T-helper 22 cell (primary cell): Measurements from ENCODE around the gene ARID1B.

ENCODE experiments used
- DNase-seq: peaks from one replicate; pipeline ENCODE4 v3.0.0-alpha.2; 2020; ENCODE audit warnings: low read depth

ARID1B gene

DNA sequence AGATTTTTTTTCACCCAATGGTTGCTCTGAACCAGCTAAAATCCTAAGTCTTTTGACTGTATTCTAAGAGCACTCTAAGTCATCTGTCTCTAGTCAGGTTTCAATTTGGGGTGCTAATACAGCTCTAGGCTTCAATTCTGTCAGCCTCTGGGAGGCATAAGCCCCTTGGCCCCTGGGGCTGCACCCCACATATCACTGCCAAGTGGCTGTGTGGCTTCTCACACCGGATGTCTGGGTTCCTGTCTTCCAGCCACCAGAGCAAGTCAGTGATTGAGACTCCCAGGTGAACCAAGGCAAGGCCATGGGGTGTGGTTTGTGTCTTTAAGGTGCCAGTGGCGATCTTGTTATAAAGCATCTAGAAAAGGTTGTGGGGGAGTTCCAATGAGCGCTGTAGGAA is 409.6 kb downstream of the ARID1B start:
- DNase-seq: no peak

DNA sequence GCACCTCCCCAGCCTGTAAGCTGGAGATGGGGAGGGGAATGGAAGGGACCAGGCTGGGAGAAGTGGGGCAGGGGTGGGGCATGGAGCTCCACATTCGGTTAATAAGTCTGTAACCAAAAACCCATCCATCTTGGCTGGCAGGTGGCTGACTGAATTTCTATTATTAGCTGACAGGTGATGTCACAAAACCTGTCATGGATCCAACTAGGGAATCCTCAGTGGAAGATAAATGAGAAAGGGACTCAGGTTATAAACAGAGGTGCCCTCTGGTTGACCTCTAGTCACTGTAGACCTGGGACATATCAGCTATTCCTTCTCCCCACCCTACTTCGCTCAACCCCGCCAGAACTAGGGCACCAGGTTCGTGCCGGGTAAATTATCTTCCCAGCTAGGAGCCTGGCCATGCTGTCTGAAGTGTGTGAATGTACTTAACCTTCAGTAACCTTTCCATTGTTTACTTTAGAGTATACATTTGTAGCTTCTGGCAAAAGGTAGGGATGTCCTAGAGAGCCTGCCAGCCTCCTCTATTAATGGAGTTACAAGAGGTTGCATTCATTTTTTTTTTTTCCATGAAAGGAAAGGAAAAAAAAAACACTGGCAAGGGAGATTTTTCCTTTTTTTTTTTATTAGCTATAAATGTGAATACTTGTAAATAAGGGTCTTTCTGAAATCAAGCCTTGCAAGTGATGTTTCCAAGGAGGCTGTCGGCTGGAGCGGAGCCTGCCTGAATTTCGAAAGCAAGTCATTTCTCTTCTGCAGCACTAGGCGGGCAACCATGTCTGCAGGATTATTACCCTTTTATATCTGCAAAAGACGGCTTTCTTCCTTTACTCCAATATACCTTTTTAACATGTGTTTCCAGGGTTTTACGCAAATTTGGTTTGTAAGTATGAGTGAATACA is 410.3 kb downstream of the ARID1B start:
- DNase-seq: no peak

DNA sequence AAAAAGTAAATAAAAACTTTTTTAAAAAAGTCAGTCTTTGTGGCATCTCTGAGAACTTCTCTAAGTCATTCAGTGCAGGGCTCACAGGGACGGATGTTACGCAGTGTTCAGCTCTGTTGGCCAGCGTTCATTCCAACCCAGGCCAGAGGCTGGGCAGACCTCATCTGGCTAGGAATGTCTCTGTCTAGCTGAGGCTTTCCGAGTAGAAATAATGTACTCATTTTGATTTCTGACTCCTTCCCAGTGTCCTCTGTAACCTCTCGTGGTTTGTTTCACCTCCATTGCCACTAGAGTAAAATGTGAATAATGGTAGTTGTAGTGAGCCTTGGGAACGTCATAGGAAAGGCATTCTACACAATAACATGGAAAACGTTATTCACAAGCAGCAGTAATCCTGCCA is 411.0 kb downstream of the ARID1B start:
- DNase-seq: no peak

DNA sequence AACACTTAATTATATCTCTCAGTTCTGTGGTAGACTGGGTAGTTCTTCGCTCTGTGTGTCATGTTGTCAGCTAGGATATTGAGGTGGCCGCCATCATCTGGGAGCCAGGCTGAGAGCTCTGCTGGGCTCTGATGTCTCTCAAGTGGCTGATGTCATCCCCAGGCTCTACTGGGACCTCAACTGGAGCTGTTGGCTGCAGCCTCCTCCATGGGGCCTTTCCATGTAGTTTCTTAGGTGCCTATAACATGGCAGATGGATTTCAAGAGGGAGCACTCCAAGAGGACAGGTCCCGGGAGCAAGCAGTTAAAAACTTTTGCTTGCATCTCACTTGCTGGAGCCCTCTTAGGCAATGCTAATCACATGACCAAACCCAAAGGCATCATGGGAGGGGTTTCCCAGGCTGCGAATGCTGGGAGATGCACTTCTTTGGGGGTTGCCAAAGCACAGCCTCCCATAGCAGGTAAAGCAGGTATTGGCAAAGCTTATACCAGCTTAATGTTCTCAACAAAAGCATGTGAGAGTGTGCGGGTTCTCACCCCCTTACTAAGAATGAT is 416.3 kb downstream of the ARID1B start:
- DNase-seq: no peak

DNA sequence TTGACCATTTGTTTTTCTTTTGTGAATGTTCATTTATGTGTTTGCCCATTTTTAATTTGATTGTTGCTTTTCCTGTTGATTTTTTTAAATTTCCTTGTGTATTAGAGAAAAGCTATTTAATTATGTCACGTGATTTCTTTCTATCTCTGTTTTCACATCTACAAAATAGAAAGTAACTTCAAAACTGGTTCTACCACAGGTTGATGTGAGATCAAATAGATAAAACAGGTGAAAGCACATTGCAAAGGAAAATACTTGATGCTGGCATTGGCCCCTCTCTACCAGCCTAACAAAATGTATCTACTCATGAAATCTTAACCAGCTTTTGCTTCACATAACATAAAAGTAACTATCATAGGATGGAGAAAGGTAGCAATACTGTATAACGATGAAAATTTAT is 416.9 kb downstream of the ARID1B start:
- DNase-seq: no peak

DNA sequence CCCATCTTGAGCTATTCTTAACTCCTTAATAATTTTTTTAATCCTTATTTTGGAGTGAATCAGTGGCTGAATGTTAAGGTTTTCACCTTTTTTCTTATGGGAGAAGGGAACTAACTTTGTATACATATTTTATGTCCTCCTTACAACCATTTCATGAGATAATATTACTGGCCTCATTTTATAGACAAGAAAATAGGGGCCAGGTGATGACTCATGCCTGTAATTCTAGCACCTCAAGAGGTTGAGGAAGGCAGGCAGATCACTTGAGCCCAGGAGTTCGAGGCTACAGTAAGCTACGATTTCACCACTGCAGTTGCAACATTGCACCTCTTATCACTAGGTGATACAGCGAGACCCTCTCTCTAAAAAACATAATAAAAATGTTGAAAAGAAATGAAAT is 417.5 kb downstream of the ARID1B start:
- DNase-seq: no peak

DNA sequence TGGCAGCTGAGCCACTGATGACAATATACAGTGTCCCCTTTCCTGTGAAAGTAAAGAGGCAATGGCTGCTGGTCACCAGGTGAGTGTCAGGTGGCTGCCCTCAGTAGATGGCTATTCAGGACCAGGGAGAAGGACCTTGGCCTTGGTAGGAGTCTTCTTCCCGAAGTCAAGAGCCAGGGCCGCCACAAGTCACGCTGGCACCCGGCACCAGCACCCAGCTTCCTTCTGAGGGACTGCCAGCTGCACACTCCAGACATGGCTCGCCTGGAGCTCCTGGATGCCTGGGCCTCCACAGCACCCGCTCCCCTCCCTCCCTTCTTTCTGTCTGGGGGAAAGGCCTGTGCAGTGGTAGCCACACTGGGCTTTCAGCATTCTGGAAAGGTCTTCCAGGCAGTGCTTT is 419.2 kb downstream of the ARID1B start:
- DNase-seq: no peak

DNA sequence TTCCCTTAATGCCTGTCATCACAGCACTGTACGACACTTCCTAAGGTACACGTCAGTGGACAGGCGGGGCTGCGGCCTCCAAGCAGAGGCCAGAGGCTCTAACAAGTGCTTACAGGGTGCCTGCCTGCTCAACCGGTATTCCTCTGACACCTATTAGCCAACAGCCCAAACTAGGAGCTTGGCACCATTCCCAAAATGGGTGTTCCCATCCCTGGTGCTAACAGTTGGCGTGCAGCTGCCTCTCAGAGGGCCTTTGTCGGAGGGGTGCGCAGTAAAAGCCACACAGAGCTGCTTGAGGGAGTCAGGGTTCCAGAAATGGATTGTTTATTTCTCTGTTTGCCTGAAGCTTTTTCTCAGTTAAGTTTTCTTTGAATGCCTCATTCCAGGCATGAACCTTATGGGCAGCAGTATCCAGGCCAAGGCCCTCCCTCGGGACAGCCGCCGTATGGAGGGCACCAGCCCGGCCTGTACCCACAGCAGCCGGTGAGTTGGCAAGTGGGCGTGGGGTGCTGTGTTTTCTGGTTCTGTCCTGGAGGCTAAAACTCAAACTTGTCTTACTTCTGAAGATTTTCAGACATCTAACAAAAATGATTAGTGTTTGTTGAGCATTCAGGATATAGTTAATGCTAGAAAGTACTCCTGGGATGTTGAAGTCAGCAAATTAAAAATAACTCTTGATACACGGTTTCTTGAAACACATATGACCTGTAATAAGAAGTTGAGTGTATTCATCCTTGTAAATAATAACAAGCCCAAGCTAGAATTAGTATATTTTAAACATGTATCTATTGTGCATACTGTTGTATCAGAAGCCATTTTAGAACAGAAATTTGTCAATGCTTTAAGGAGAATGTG is 421.5 kb downstream of the ARID1B start:
- no peak for DNase-seq

DNA sequence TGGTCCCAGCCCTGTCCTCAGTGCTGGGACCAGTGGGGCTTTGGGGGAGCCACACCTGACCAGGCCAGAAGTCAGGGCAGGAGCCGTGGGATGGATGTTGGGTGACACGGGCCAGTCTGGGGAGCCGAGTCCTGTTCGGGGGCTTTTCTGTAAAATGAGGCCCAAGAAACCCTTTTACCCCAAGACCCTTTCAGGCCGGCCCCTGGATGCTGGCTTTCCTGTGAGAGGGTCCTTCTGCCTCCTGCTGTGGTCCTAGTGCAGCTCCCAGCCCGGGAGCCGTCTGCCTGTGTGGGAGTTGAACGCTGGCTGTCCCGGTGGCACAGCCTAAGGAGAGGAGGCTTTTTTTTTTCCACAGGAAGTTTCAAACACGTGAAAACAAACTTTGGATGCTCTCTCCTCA is 422.9 kb downstream of the ARID1B start:
- DNase-seq: no peak

DNA sequence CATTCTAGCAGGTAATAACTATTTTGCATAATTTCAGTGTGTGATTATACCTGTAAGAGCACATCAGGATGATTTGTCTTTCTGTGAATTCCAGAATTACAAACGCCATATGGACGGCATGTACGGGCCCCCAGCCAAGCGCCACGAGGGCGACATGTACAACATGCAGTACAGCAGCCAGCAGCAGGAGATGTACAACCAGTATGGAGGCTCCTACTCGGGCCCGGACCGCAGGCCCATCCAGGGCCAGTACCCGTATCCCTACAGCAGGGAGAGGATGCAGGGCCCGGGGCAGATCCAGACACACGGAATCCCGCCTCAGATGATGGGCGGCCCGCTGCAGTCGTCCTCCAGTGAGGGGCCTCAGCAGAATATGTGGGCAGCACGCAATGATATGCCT is 423.4 kb downstream of the ARID1B start:
- DNase-seq: no peak

DNA sequence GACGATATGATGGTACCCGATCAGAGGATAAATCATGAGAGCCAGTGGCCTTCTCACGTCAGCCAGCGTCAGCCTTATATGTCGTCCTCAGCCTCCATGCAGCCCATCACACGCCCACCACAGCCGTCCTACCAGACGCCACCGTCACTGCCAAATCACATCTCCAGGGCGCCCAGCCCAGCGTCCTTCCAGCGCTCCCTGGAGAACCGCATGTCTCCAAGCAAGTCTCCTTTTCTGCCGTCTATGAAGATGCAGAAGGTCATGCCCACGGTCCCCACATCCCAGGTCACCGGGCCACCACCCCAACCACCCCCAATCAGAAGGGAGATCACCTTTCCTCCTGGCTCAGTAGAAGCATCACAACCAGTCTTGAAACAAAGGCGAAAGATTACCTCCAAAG is 423.9 kb downstream of the ARID1B start:
- DNase-seq: no peak

DNA sequence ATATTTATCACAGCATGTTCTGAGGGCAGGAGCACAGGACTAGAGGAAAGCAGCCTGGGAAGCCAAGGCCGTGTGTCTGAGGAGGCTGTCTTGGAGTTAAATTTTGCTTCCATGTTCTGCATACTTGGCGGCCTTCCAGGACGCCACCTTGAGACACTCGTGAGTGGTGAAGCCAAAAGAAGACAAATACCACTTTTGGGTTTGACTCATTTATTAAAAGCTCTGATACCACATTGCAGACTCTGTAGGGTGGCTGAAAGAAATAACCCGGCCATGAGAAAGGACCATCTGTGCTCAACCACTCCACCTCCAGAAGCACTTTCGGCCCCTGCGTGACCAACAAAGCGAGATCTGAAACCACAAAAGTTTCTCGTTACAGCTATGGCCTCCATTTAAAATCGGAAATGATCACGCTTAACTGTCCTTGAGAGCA is 426.1 kb downstream of the ARID1B start:
- no peak for DNase-seq

DNA sequence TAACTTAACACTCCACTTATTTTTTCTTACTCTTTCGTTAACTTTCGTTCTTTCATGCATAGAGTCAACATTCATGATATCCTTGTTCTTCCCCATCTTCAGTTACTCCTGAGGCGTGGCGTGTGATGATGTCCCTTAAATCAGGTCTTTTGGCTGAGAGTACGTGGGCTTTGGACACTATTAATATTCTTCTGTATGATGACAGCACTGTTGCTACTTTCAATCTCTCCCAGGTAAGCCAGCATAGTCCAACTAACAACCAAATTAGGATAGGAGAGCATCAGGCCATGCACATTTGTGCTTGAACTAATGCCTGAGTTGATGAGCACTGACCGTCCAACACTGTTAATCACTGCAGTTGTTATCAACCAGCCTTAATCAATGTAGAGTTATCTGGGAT is 426.6 kb downstream of the ARID1B start:
- no peak for DNase-seq

DNA sequence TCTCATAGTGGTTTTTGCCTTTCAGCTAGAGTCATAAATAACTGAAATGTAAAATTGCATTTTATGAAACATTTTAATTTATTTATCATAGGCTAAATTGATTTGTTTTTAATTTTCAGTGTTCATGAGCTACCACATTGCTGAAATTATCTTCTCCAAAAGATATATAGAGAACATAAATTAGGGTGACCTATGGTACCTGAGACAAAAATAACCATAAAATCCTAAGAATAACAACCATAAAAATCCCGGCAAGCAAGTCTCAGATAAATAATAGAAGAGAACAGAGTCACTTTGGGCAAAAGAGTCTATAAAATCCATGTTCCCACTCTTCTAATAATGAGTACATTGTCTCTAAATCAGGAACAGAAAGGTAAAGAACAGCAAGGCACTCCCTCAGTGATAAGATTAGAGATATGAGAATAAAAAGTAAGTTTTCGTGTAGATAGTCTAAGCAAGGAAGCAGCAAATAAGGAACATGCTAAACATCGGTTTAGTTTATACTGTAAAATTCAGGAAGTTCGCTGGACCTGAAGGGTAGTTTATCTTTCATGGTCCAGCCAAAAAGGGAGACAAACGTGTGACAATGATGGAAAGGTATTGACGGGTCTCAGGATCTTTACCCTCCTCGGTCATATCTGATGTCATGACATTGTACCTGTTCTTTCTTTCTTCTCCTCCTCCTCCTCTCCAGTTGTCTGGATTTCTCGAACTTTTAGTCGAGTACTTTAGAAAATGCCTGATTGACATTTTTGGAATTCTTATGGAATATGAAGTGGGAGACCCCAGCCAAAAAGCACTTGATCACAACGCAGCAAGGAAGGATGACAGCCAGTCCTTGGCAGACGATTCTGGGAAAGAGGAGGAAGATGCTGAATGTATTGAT is 428.5 kb downstream of the ARID1B start:
- no peak for DNase-seq

DNA sequence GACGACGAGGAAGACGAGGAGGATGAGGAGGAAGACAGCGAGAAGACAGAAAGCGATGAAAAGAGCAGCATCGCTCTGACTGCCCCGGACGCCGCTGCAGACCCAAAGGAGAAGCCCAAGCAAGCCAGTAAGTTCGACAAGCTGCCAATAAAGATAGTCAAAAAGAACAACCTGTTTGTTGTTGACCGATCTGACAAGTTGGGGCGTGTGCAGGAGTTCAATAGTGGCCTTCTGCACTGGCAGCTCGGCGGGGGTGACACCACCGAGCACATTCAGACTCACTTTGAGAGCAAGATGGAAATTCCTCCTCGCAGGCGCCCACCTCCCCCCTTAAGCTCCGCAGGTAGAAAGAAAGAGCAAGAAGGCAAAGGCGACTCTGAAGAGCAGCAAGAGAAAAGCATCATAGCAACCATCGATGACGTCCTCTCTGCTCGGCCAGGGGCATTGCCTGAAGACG is 429.2 kb downstream of the ARID1B start:
- no peak for DNase-seq

DNA sequence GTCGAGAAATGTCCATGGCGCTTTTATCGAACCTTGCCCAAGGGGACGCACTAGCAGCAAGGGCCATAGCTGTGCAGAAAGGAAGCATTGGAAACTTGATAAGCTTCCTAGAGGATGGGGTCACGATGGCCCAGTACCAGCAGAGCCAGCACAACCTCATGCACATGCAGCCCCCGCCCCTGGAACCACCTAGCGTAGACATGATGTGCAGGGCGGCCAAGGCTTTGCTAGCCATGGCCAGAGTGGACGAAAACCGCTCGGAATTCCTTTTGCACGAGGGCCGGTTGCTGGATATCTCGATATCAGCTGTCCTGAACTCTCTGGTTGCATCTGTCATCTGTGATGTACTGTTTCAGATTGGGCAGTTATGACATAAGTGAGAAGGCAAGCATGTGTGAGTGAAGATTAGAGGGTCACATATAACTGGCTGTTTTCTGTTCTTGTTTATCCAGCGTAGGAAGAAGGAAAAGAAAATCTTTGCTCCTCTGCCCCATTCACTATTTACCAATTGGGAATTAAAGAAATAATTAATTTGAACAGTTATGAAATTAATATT is 430.4 kb downstream of the ARID1B start:
- DNase-seq: no peak

DNA sequence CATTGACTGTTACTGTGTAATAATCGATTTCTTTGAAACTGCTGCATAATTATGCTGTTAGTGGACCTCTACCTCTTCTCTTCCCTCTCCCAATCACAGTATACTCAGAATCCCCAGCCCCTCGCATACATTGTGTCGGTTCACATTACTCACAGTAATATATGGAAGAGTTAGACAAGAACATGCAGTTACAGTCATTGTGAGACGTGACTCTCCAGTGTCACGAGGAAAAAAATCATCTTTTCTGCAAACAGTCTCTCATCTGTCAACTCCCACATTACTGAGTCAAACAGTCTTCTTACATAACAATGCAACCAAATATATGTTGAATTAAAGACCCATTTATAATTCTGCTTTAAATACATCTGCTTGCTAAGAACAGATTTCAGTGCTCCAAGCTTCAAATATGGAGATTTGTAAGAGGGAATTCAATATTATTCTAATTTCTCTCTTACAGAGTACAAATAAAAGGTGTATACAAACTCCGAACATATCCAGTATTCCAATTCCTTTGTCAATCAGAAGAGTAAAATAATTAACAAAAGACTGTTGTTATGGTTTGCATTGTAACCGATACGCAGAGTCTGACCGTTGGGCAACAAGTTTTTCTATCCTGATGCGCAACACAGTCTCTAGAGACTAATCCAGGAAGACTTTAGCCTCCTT is 432.8 kb downstream of the ARID1B start:
- no peak for DNase-seq

DNA sequence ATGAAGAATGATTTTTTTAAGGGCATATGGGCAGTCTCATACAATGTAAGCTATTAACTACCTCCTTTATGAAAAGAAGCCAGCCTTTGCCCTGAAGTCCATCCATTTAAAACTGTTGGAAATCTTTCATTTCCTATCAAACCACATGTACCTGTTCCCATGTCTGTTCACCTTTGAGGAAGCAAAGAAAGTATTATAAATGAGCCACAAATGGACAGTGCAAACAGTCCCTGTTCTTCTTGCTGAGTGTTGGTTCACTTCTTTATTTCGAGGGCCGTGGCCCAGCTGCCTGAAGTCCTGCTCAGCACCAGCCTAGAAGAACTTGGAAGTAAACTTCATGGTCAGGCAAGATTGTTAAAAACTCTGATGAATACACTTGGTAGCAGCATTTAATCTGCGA is 433.8 kb downstream of the ARID1B start:
- no peak for DNase-seq

DNA sequence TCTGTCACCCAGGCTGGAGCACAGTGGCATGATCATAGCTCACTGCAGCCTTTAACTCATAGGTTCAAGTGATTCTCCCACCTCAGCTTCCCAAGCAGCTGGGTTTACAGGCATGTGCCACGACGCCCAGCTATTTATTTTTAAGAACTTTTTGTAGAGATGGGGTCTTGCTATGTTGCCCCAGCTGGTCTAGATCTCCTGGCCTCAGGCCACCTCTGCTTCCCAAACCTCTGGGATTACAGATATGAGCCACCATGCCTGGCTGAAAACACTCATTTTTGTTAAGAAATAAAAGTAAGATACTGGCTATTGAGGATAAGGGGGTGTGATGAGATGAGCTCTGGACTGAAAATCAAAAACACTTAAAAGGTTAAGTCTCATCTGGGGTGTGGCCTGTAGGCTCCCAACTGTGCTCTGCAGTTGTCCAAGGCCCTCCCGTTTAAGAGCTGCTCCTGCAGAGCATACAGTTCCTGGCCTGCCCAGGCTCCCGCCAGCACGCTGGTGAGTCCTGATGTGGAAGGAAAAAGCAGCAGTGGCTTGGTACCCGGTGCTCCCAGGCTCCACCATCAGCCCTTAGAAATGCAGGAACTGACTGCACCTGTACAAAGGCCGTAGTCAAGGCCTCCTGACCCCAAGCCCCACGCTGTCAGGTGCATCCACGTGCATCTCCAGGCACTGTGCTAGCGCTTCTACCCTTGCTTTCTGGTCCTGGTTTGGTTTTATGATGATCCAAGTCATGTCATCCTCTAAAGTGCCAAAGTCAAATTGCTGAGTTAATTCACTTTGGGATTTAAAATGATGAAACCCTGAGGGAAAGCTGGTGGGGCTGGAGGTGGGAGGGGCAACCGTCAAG is 434.7 kb downstream of the ARID1B start:
- DNase-seq: no peak

DNA sequence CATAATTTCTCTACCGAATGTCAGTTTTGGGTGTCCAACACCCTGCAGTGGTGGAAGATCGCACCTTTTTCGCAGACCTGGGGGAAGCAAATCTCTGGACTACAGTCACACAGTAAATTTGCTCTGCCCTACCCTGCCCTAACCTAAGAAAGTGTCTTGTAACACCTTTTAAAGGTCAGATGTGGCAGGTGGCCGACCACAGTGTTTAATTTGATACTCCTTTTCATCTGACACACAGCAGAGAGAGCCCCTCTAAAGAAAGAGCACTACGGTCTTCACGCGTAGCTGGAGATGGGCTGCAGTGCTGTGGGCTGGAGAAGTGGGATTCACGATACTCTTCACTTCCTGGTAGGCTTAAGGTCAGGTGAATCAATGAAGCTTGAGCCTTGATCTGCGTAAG is 436.2 kb downstream of the ARID1B start:
- DNase-seq: no peak
